Fibroblast of villous mesenchyme (primary cell): Measurements from ENCODE around the gene CCDC7. TPM values are rescaled to one million over a fixed set of nuclear protein-coding genes. Genes with fewer than 3 reads are reported as not detected.
"Not testable (repeated sequence)": the region's sequence is repeated elsewhere in the genome, so short reads cannot be mapped to it uniquely, and the experiment has no call there.

Experiments used
- DNase-seq: peaks from one replicate; pipeline ENCODE4 v3.0.0-alpha.2; 2010; ENCODE audit warnings: low read depth
- H3K4me3 ChIP-seq: 2 replicates; pipeline ENCODE4 v1.5.1; 2011; ENCODE audit warnings: low read depth, mild to moderate bottlenecking, low read length
- total RNA-seq: library from RNA; depleted of rRNA; stranded (reverse); fragments of >200 nt; gene quantifications from 2 replicates; pipeline ENCODE4 v1.2.3, GENCODE V29; 2012
- TF ChIP-seq, protein P1 (sequence below): IDR thresholded peaks from 2 replicates; pipeline ENCODE4 v1.5.1; 2012; ENCODE audit warnings: low read depth, mild to moderate bottlenecking, low read length; ENCODE audit not compliant: insufficient read depth

The CCDC7 gene
- total RNA-seq, 1 donor, result 20.3 TPM

DNA sequence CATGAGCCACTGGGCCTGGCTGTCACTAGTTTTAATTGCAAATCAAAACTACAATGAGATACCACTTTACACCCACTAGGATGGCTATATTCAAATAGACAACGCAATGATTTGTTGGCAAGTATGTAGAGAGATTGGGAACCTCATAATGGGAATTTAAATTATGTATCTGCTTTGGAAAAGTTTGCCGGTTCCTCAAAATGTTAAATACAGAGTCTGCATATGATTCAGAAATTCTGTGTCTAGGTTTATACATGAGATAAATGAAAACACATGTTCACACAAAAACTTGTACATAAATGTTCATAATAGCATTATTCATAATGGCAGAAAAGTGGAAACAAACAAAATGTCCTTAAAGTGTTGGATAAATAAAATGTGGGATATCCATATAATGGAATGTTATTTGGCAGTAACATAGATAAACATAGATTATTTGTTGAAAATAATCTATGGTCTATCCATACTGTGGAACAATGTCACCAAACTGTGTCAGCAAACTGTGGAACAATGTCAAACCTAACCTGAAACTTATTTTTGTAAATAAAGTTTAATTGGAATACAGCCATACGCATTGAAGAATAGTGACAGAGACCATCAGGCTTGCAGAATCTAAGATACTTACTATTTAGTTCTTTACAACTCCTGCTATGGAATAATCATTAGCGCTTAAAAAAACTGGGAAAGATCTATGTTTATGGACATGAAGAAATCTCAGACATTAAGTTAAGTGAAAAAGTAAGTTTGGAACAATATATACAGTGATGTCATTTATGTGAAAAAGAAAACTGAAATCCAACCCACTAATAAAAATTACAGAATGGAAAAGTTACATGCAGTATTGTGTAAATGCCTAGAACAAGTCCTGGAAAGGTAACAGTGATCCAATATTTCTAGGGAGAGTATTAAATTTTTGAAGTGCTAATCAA, 70.9 kb downstream of the CCDC7 start:
- DNase-seq, result peak; percentile 12
- TF ChIP-seq, protein P1, sequence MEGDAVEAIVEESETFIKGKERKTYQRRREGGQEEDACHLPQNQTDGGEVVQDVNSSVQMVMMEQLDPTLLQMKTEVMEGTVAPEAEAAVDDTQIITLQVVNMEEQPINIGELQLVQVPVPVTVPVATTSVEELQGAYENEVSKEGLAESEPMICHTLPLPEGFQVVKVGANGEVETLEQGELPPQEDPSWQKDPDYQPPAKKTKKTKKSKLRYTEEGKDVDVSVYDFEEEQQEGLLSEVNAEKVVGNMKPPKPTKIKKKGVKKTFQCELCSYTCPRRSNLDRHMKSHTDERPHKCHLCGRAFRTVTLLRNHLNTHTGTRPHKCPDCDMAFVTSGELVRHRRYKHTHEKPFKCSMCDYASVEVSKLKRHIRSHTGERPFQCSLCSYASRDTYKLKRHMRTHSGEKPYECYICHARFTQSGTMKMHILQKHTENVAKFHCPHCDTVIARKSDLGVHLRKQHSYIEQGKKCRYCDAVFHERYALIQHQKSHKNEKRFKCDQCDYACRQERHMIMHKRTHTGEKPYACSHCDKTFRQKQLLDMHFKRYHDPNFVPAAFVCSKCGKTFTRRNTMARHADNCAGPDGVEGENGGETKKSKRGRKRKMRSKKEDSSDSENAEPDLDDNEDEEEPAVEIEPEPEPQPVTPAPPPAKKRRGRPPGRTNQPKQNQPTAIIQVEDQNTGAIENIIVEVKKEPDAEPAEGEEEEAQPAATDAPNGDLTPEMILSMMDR, result no peak
- H3K4me3 ChIP-seq, result no peak overlapping the region

DNA sequence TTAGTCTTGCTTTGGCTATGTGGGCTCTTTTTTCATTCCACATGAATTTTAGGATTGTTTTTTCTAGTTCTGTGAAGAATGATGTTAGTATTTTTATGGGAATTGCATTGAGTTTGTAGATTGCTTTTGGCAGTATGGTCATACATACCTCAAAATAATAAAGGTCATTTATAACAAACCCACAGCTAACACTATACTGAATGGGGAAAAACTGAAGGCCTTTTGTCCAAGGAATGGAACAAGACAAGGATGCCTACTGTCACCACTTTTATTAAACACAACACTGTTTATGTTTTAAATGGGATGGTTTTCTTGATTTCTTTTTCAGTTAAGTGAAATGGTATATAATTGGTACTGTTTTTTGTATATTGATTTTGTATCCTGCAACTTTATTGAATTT, 84.3 kb downstream of the CCDC7 start:
- DNase-seq, result no peak
- TF ChIP-seq, protein P1, result no peak
- no peak overlapping the region for H3K4me3 ChIP-seq

DNA sequence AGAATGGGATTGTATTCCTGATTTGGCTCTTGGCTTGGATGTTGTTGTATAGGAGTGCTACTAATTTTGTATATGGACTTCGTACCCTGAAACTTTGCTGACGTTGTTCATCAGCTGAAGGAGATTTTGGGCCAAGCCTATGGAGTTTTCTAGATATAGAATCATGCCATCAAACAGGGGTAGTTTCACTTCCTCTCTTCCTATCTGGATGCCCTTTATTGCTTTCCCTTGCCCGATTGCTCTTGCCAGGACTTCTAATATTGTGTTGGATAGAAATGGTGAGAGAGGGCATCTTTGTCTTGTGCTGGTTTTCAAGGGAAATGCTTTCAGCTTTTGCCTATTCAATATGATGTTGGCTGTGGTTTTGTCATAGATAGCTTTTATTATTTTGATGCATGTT, 92.3 kb downstream of the CCDC7 start:
- DNase-seq, result no peak
- TF ChIP-seq, protein P1, result no peak

DNA sequence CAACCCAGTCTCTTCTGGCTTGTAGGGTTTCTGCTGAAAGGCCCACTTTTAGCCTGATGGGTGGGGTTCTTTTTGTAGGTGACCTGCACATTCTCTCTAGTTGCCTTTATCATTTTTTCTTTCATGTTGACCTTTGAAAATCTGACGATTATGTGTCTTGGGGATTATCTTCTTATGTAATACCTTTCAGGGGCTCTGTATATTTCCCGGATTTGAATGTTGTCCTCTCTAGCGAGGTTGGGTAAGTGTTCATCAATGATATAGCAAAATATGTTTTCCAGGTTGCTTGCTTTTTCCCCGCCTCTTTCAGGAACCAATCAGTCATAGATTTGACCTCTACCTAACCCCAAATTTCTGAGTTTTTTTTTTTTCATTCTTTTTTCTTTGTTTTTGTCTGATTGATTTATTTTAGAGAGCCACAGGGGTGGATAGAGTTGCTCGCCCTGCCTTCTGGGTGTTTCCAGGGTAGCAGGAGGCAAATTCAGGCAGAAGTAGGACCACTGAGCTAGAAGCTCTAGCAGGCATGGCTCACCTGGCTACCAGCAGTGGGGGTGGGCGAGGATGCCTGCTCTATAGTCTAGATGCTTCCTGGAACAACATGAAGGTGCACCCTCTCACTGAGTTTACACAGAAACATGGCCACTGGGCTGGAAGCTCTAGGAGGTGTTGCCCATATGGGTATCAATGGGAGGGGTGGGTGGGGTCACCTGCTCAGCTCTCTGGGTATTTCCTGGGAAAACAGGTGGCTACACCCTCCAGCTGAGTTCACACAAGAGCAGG, 94.9 kb downstream of the CCDC7 start:
- TF ChIP-seq, protein P1, result no peak
- H3K4me3 ChIP-seq, result no peak overlapping the region
- DNase-seq, result no peak

More for the DNA sequence above, 92.3 kb downstream of the CCDC7 start:
- H3K4me3 ChIP-seq, result no peak overlapping the region

DNA sequence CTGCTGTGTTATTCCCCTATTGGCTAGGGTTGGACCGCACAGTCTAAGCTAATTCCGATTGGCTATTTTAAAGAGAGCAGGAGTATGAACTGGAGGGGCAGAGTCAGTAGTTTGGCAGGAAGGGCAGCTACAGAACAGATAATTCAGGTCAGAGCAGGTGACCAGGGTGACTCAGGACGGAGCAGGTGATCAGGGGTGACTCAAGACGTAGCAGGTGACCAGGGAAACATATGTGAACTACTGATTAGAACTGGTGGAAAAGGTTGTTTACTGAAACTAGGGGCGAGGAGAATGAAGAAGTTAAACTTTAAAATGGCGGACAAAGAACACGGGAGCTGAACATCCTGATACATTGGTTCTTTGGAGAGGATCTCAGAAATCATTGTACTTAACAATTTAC, 102.3 kb downstream of the CCDC7 start:
- TF ChIP-seq, protein P1, result no peak
- no peak for DNase-seq
- no peak overlapping the region for H3K4me3 ChIP-seq

DNA sequence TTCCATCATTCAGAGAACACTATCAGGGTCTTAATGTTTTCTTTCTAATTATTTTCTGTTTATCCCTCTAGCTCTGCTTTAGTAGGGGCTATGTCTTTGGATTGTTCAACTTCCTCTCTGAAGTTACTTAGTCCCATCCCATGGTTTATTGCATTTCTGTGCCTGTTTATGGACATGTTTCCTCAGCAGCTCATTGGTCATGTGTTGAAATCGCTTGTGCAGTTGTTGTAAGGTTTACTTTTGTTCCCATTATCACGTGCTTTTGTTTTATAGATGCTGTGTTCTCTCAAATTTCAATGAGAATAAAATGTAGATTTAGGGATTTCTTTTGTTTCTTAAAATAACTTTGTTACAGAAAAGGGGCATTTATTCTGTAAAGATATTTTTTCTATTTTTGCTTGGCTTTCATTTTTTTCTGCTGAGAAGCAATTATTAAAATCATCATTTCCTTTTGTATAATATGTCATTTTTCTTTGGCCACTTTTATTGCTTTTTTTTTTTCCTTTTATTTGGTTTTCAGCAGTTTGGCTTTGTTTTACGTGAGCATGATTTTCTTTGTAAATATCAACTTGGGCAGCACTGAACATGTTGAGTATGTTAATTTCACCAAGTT, 110.9 kb downstream of the CCDC7 start:
- TF ChIP-seq, protein P1, result no peak
- DNase-seq, result no peak
- no peak overlapping the region for H3K4me3 ChIP-seq

DNA sequence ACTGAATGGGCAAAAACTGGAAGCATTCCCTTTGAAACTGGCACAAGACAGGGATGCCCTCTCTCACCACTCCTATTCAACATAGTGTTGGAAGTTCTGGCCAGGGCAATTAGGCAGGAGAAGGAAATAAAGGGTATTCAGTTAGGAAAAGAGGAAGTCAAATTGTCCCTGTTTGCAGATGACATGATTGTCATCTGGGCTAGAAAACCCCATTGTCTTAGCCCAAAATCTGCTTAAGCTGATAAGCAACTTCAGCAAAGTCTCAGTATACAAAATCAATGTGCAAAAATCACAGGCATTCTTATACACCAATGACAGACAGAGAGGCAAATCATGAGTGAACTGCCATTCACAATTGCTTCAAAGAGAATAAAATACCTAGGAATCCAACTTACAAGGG, 116.8 kb downstream of the CCDC7 start:
- not testable (repeated sequence) for H3K4me3 ChIP-seq, DNase-seq
